Measurements from ENCODE around the gene OR2AT4. TPM values are rescaled to one million over a fixed set of nuclear protein-coding genes. Genes with fewer than 3 reads are reported as not detected.

The OR2AT4 gene
- polyA plus RNA-seq = not detected

DNA sequence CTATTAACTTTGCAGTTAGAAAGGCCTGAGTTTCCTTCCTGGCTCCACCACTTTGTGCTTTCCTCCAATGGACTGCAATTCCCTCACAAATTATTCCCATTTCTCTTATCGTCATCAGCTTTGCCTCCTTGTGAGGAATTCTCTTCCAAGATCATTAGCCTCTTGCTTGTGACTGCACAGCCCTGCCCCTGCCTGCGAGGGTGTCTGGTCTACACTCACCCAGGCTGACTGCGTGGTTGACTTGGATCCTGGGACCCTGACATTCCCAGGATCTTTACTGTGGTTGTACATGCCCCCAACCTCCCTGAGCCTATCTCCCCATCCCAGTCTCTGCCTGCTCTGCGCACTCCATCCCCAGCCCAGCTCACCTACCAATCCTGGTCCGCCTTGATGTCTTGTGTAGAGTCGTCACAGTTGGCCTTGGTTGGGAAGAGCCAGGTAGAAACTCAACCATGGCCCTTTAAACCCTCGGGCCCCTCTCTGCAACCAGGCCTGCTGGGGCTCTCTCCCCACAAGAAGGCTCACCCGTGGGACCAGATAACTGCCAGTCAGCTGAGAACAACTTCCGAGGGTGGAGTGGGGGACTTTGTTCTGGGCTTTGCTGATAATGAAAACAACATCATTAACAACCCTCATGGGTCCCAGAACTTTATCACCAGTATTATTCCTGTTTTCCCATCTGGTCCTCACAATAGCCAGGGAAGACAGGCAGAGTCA is at the start of gene OR2AT4:
TSS of gene OR2AT4 (minus strand) at position 421 of the 717 bp plus-strand sequence.
- H3K27ac ChIP-seq (ENCODE audit: low read depth, low read length) = no peak within 1 kb of the TSS
- 80 to 84% (median 82%) methylated on average over 9 of the region's 9 CpGs for WGBS, 3 donors

DNA sequence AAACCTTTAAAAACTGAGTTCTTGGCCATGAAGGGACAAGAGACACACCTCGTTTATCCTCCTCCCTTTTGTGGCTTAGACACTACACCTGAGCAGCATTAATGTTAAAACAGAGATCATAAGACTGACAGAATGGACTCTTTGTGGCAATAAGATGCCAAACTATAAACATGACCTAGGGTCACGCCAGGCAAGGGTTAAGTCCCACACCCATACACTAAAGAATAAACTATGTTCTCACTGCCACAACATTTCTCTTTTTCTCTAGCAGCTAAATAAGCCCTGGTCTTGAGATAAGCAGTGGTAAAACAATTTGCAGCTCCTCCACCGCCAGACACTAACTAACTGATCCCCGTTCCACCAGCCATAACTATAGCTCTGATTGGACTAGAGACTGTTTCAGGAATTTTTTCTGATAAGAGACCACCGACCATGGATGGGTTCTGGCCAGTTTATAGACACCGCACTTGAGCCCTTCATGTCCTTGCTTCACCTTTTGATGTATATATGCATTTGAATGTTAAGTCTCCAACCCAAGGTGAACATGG is 49.4 kb upstream of the OR2AT4 start:
- WGBS, 3 donors = 61 to 73% (median 72%) methylated on average over 6 of the region's 6 CpGs
- no peak overlapping the region for H3K27ac ChIP-seq (ENCODE audit: low read depth, low read length)

DNA sequence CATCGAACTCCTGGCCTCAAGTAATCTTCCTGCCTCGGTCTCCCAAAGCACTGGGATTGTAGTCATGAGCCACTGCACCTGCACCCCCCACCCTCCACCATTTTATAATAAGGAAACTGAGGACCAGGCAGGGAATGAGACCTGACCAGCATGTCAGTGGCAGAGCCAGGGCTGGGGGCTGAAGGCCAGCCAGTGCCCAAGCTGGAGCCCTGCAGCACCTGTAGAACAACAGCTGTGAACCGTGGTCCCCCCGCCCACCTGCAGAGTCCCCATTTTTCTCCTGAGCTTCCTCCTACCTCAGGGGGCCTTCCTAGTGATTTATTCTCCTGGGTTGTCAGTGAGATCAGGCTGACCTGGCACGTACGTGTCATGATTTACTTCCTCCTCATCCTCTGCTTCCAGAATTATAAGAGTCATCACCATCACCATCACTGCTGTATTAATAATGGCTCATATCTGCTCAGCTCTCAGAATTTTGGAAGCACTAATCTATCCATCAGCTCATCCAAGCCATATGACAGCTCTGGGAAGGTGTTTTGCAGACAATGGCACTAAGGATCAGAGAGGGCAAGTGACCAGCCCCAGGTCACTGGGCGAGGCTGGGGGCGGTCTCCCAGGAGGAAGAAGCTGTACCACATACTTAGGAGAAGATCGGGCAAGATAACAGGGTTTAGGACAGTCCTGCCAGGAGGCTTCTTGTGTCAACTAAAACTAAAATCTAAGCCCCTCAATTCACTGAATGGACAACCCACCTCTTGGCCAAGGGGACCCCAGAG is 48.7 kb upstream of the OR2AT4 start:
- 75 to 87% (median 76%) methylated on average over 9 of the region's 9 CpGs for WGBS, 3 donors
- no peak overlapping the region for H3K27ac ChIP-seq (ENCODE audit: low read depth, low read length)

DNA sequence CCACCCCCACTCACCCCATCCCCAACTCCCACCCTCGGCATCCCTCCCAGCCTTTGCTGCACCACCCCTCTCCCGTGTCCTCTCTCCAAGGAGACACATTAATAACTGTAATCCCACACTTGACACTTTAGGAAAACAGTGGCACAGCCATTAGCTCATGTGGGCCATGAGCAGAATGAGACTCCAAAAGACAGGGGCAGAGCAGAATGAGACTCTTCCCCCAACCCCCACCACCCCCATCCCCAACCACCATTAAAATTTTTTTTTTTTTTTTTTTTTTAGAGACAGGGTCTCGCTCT is 48.0 kb upstream of the OR2AT4 start:
- no peak overlapping the region for H3K27ac ChIP-seq (ENCODE audit: low read depth, low read length)
- WGBS, 3 donors = 40 to 44% (median 42%) methylated on average over 3 of the region's 3 CpGs

DNA sequence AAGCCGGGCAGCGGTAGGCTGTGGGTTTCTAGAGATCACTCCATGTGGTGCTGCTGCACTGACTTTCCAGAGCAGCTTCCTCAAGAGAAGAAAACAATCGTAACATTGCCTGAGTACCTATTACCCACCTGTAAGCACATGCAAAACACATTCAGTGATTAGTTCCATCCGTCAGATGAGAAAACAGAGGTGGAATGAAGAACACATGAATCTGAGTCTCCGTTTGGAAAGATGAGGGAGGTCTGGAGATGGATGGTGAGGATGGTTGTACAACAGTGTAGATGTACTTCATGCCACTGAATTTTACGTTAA is 46.7 kb upstream of the OR2AT4 start:
- H3K27ac ChIP-seq (ENCODE audit: low read depth, low read length) = no peak overlapping the region
- 30 to 74% (median 31%) methylated on average over 6 of the region's 6 CpGs for WGBS, 3 donors

DNA sequence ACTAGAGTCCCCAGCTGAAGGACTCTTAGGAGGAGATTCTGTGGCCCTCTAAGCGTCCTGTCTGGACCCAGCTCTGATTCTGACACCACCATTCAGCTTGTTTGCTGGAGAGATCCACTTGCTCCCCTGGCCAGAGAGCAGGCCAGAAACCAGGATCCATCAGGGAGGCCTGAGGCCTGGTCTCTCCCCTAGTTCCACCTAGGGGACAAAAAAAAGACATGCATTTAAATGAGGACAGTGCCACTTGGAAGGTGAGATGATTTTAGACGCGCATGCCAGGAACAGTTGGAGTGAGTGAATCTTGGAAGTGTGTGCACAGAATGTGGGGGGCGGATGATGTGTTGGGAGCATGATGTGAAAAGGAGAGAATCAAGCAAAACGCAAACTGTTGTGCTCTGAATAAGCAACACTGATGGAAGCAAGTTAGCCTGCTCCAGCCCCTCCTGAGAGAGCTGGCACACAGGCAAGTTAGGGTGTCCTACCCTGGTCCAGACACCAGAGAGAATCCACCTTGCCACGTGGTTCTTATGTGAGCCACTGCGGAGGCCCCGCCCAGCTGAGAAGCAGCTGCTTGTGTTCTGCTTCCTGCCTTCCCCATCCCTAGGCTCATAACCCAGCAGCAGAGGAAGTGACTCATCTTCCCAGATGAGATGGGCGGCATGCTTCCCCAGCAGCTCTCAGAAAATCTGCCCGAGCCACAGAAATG is 46.2 kb upstream of the OR2AT4 start:
- H3K27ac ChIP-seq (ENCODE audit: low read depth, low read length) = no peak overlapping the region

DNA sequence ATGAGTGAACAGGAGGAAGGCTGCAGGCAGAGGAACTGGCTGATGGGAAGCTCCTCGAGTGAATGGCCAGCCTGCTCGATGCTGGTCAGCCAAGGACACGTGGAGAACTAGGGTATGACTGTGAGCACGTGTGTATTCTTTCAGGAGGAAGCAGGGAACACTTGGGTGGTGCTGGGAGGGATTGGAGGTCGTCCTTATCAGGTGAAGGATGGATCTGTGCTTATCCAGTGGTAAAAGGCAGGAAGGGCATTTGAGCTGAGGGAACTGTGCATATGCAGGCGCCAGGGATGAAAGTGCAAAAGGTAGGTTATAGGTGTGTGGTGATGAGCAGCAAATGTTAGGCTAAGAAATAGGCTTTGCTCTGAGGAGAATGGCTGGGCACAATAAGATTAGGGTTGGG is 44.5 kb upstream of the OR2AT4 start:
- WGBS, 3 donors = 40 to 64% (median 63%) methylated on average over 6 of the region's 6 CpGs
- no peak overlapping the region for H3K27ac ChIP-seq (ENCODE audit: low read depth, low read length)

More for the DNA sequence above, 46.2 kb upstream of the OR2AT4 start:
- 36 to 75% (median 38%) methylated on average over 10 of the region's 10 CpGs for WGBS, 3 donors

DNA sequence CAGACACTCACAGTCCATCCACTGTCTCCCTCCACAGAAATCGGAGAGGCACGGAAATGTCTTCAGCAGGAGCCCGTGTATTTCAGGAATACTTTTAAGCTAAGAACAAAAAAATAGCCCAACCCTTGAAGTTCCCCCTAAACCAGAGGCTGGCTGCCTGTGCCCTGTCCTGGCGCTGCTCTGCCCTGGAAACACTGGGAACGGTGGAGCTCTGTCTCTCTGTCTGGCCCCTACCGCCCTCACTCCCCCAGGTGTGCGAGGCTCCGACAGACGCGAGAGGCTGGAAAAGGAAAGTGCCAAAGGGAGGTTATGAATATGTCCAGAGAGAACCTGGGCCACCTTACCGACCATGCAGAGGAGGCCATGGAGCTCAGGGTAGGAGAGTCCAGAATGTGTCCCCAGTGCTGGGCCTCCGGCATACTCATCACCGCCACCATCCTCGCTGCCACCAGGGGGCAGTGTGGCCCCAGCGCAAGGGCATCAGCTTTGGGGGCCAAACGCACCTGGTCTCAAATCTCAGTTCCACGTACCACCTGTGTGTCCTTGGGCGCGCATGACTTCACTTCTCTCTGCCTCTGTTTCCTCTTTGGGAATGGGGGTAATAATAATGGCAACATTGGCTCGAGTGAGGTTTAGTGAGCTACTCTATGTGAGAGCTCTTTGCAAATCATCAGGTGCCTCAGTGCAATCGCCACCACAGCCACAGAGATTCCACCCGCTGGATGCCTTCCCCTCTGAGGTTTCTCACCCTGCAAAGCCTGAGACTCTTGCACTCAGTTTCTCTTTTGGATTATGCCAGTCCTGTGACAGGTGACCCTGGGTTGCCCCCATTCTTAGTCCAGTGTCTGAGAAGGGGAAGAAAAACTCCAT is 43.8 kb upstream of the OR2AT4 start:
- H3K27ac ChIP-seq (ENCODE audit: low read depth, low read length) = no peak overlapping the region
- WGBS, 3 donors = 29 to 33% (median 30%) methylated on average over 22 of the region's 22 CpGs

DNA sequence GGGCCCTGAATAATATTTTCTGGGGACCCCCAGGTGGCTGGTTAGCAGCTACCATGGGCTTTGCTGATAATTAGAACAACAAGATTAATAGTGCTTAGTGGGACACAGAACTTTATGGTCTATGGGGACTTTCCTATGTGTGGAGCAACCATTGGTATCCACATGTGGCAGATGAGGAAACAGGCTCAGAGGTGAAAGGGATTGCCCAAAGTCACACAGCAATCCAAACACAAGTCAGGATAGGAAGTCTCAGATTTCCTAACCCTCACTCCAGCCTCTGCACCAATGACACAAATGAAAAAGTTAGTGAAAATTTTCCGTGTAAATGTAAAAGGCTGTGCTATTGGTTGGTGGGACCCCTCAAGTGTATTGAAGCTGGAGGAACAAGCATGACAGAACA is 39.0 kb upstream of the OR2AT4 start:
- 58 to 84% (median 71%) methylated on average over 1 of the region's 1 CpG for WGBS, 3 donors
- H3K27ac ChIP-seq (ENCODE audit: low read depth, low read length) = no peak overlapping the region

DNA sequence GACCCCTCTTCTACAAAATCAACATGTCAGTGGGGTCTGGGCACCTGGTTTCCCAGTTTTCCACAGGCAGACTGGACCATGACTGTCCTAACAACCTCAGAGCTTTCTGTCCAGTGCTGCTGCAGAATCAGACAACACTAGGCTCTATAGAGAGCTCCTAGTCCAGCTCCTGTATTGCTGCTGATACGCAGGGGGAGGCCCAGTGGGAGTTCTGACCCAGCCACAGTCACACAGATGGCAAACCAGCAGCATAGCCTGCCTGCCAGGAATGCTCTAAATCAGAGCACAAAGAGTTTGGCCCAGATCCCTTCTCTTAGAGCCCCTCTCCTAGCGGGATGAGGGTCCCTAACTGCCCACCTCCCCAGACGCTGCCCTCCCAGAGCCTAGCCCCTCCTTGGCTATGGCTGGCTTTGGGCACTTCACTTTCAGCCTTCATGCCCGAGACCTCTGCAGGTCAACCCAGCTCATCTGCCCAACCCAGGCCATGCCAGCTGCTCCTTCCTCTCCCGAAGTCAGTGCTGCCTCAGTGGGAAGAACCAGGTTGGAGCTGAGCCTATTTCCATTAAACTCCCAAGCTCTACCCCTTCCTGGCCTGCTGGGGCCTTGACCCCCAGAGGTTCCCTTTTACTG is 38.5 kb upstream of the OR2AT4 start:
- H3K27ac ChIP-seq (ENCODE audit: low read depth, low read length) = no peak overlapping the region
- 62 to 84% (median 84%) methylated on average over 5 of the region's 5 CpGs for WGBS, 3 donors

DNA sequence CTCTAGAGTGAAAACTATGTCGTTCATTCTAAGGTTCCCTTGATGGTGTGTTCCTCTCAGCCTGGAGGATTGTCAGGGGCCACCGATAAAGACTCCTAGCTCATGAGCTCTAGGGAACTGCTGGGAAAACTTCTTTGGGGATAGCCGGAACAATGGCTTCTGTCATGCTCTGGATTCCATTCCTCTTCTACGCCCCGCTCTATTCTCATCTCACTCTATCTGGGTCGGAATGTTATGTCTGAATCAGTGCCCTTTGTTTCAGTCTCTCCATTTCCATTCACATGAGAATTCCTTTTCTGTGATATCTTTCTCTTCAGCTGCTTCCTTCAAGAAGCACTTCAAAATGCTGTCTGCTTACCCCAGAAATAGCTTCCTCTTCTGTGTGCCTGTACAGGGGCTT is 37.3 kb upstream of the OR2AT4 start:
- no peak overlapping the region for H3K27ac ChIP-seq (ENCODE audit: low read depth, low read length)
- WGBS, 3 donors = 57 to 67% (median 60%) methylated on average over 6 of the region's 6 CpGs

DNA sequence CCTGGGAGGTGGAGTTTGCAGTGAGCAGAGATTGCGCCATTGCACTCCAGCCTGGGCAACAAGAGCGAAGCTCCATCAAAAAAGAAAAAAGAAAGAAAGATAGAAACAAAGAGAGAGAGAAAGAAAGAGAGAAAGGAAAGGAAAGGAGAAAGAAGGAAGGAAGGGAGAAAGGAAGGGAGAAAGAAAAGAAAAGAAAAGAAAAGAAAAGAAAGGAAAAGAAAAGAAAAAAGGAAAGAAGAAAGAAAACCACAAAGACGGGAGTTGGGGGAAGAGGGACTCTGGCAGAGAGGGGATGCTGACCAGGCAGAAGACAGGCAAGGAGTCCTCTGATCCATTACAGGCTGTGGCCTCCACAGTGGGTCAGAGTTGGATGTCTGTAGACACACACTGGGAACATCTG is 35.4 kb upstream of the OR2AT4 start:
- WGBS, 3 donors = 78 to 86% (median 85%) methylated on average over 3 of the region's 3 CpGs
- no peak overlapping the region for H3K27ac ChIP-seq (ENCODE audit: low read depth, low read length)

DNA sequence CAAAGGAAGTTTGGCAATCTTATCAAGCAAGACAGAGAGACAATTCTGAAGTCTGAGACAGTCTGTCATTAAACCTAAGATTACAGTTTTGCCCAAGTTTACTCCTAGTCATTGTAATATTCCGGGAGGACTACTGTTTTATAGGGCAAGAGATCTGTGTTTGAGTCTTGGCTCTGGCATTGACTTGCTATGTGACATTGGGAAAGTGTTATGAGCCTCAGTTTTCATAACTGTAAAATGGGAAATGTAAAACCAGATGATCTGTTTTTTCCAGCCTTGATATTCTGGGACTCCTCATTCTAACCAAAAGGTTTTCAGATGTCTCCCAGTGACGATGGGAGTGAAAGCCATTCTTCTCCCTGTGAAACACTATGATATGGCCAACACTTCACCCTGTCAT is 29.9 kb upstream of the OR2AT4 start:
- whole genome bisulfite sequencing, 3 donors = 73 to 85% (median 81%) methylated on average over 2 of the region's 2 CpGs
- H3K27ac ChIP-seq (ENCODE audit: low read depth, low read length) = no peak overlapping the region

DNA sequence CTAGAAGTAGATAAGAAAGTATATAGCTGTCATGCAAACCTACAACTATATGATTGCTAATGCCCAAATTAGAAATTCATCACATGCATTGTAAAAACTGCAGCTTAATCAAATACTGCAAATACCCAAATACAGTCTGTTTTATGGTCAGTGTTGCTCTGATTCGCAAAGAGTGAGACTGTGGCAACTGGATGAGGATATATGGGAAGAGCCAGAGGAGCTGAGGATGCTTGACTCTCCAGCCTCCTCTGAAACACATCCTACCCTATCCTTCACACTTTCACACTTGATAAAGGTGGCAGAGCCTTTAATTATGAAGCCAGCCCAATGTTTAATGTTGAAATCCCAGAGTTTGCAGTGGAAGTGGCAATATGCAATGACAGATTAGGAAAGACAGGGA is 21.9 kb upstream of the OR2AT4 start:
- WGBS, 3 donors = 28 to 77% (median 53%) methylated on average over 1 of the region's 1 CpG
- no peak overlapping the region for H3K27ac ChIP-seq (ENCODE audit: low read depth, low read length)

DNA sequence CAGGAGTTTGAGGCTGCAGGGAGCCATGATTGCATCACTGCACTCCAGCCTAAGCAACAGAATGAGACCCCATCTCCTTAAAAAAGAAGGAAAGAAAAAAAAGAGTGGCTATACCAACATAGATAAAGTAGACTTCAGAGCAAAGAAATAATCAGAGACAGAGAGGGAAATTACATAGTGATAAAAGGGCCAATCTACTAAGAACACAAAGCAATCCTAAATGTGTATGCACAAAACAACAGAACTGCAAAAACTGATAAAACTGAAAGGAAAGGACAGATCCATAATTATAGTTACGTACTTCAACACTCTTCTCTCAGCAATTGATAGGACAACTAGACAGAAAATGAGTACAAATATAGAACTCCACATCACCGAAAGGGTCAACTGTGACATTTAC is 17.8 kb upstream of the OR2AT4 start:
- 89 to 91% (median 90%) methylated on average over 2 of the region's 2 CpGs for WGBS, 3 donors
- H3K27ac ChIP-seq (ENCODE audit: low read depth, low read length) = no peak overlapping the region

DNA sequence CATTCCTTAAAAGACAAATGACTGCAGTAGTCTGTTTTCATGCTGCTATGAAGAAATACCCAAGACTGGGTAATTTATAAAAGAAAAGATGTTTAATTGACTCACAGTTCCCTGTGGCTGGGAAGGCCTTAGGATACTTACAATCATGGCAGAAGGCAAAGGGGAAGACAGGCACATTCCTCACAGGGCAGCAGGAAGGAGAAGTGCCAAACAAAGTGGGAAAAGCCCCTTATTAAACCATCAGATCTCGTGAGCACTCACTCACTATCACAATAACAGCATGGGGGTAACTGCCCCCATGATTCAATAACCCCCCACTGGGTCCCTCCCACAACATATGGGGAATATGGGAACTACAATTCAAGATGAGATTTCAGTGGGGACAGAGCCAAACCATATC is 16.4 kb upstream of the OR2AT4 start:
- WGBS, 3 donors = 22 to 39% (median 37%) methylated on average over 1 of the region's 1 CpG
- no peak overlapping the region for H3K27ac ChIP-seq (ENCODE audit: low read depth, low read length)

DNA sequence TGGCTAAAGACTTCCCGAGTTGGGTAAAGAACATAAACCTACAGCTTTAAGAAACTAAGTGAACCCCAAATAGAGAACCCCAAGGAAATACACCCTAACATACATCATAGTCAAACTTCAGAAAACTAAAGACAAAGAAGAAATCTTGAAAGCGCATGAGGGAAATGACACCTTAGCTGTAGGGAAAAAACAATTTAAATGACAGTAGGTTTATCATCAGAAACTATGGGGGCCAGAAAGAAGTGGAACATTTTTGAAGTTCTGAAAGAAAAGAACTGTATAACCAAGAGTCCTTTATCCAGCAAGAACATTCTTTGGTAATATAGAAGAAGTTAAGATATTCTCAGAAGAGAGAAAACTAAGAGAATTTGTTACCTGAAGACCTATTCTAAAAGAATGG is 15.5 kb upstream of the OR2AT4 start:
- 81 to 90% (median 82%) methylated on average over 2 of the region's 2 CpGs for WGBS, 3 donors
- H3K27ac ChIP-seq (ENCODE audit: low read depth, low read length) = no peak overlapping the region

DNA sequence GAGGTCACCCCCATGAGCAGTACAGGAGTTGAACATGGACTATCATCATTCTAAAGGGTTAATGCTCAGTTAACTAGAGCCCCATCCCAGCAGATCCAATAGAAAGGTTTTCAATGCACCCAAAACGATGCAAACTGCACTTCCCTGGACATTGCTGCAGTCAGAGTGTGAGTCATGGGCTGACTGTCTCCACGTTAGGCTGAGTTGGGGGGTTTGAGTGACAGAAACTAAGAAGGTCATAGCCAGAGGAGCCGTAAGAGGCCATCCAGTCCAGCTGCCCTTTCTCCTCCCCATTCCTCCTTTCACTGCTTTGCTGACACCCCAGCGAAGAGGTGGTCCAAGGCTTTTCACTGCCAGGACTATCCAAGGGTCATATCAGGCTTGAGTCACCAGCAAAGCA is 10.5 kb upstream of the OR2AT4 start:
- H3K27ac ChIP-seq (ENCODE audit: low read depth, low read length) = no peak overlapping the region
- 56 to 60% (median 56%) methylated on average over 4 of the region's 4 CpGs for WGBS, 3 donors
